IMR-90 (cell line): ENCODE results near the gene ELANE. TPM values are rescaled to one million over a fixed set of nuclear protein-coding genes. Genes with fewer than 3 reads are reported as not detected.

ENCODE experiments used
- ATAC-seq: fragments of 200-7000 bp; cut with Tn5 transposase; 2 replicates; pipeline ENCODE4 v1.9.1; 2020; ENCODE audit warnings: low read depth, mild to moderate bottlenecking, moderate library complexity
- BruUV-seq: library from RNA; stranded (reverse); fragments of 400-500 nt; replicated peaks from 2 replicates; lab custom pipeline; 2021; lab: Mats Ljungman, UMichigan
- CTCF ChIA-PET: fragments of 300-600 bp; formaldehyde crosslinking; extraction: SDS; loops from one replicate; lab custom pipeline; 2021; ENCODE audit warnings: antibody characterized with exemption; lab: Yijun Ruan, JAX
- POLR2A ChIA-PET: fragments of 300-600 bp; sonication (Branson Sonifier 250); formaldehyde crosslinking; loops from one replicate; lab custom pipeline; 2022; ENCODE audit warnings: antibody characterized with exemption; ENCODE audit not compliant: unreplicated experiment; lab: Charles Lee
- DNase-seq: peaks from one replicate; pipeline ENCODE4 v3.0.0; 2013
- H2AFZ ChIP-seq: replicated peaks from 2 replicates; pipeline ENCODE3; 2013; ENCODE audit warnings: low read length, mild to moderate bottlenecking; ENCODE audit not compliant: poor library complexity
- H2AK5ac ChIP-seq: 2 replicates; pipeline ENCODE4 v1.6.1; 2013; ENCODE audit warnings: low read depth, low read length, inconsistent platforms
- H2AK9ac ChIP-seq: replicated peaks from 2 replicates; pipeline ENCODE3; 2013; ENCODE audit warnings: mild to moderate bottlenecking, low read depth, low read length, moderate library complexity; ENCODE audit not compliant: poor library complexity
- H2BK120ac ChIP-seq: 2 replicates; pipeline ENCODE4 v1.6.1; 2013; ENCODE audit warnings: low read depth, low read length, inconsistent platforms
- H2BK15ac ChIP-seq: 3 replicates; pipeline ENCODE4 v1.6.1; 2013; ENCODE audit warnings: low read depth, low read length, inconsistent platforms
- H2BK20ac ChIP-seq: 2 replicates; pipeline ENCODE4 v1.6.1; 2013; ENCODE audit warnings: low read depth, mild to moderate bottlenecking, inconsistent platforms, low read length, moderate library complexity
- H2BK5ac ChIP-seq: 2 replicates; pipeline ENCODE4 v1.6.1; 2013; ENCODE audit warnings: mild to moderate bottlenecking, low read depth, low read length, inconsistent platforms; ENCODE audit not compliant: poor library complexity, severe bottlenecking
- H3K14ac ChIP-seq: replicated peaks from 2 replicates; pipeline ENCODE4 v1.6.1; 2013; ENCODE audit warnings: low read depth, low read length, inconsistent platforms
- H3K18ac ChIP-seq: 2 replicates; pipeline ENCODE4 v1.6.1; 2013; ENCODE audit warnings: low read depth, low read length, control low read depth
- H3K23ac ChIP-seq: 2 replicates; pipeline ENCODE4 v1.6.1; 2013; ENCODE audit warnings: low read depth, low read length, inconsistent platforms
- H3K27ac ChIP-seq: 2 replicates; pipeline ENCODE4 v1.5.1; 2013; ENCODE audit warnings: mild to moderate bottlenecking, control low read depth, low read length; ENCODE audit not compliant: insufficient read depth
- H3K27me3 ChIP-seq: 2 replicates; pipeline ENCODE4 v1.6.1; 2013; ENCODE audit warnings: low read length; ENCODE audit not compliant: control insufficient read depth, insufficient read depth
- H3K36me3 ChIP-seq: 2 replicates; pipeline ENCODE4 v1.6.1; 2013; ENCODE audit warnings: low read length, mixed read lengths; ENCODE audit not compliant: control insufficient read depth, insufficient read depth
- H3K4ac ChIP-seq: 2 replicates; pipeline ENCODE4 v1.6.1; 2013; ENCODE audit warnings: low read depth, low read length, inconsistent platforms
- H3K4me1 ChIP-seq: 2 replicates; pipeline ENCODE4 v1.6.1; 2013; ENCODE audit warnings: low read length, mixed read lengths; ENCODE audit not compliant: control insufficient read depth, insufficient read depth
- H3K4me2 ChIP-seq: 2 replicates; pipeline ENCODE4 v1.6.1; 2013; ENCODE audit warnings: low read depth, mild to moderate bottlenecking, control low read depth, low read length, moderate library complexity
- H3K4me3 ChIP-seq: 2 replicates; pipeline ENCODE4 v1.5.1; 2013; ENCODE audit warnings: low read depth, mild to moderate bottlenecking, control low read depth, low read length, moderate library complexity; ENCODE audit not compliant: insufficient read depth
- H3K56ac ChIP-seq: 2 replicates; pipeline ENCODE4 v1.6.1; 2013; ENCODE audit warnings: low read length, inconsistent platforms; ENCODE audit not compliant: insufficient read depth; ENCODE audit errors: extremely low read depth
- H3K79me1 ChIP-seq, 2 experiments: 2 replicates each; pipeline ENCODE4 v1.6.1; 2013; ENCODE audit warnings: low read length in 2 of 2, inconsistent platforms in 1 of 2, low read depth in 1 of 2
- H3K9ac ChIP-seq: 2 replicates; pipeline ENCODE4 v1.6.1; 2013; ENCODE audit warnings: low read depth, low read length, control low read depth
- H3K9me1 ChIP-seq: 2 replicates; pipeline ENCODE4 v1.6.1; 2013; ENCODE audit warnings: low read length, inconsistent platforms; ENCODE audit not compliant: insufficient read depth
- H3K9me3 ChIP-seq: 2 replicates; pipeline ENCODE4 v1.6.1; 2013; ENCODE audit warnings: low read length; ENCODE audit not compliant: control insufficient read depth, insufficient read depth
- H4K20me1 ChIP-seq: 2 replicates; pipeline ENCODE4 v1.6.1; 2013; ENCODE audit warnings: low read length, inconsistent platforms; ENCODE audit not compliant: insufficient read depth
- H4K5ac ChIP-seq: 2 replicates; pipeline ENCODE4 v1.6.1; 2013; ENCODE audit warnings: mild to moderate bottlenecking, low read depth, low read length, control low read depth
- H4K8ac ChIP-seq, 2 experiments: 2 replicates each; pipeline ENCODE4 v1.6.1; 2013; ENCODE audit warnings: low read depth in 2 of 2, low read length in 2 of 2, control low read depth in 1 of 2, inconsistent platforms in 1 of 2
- H4K91ac ChIP-seq: 2 replicates; pipeline ENCODE4 v1.6.1; 2013; ENCODE audit warnings: low read depth, low read length, inconsistent platforms; ENCODE audit not compliant: insufficient read depth
- BHLHE40 ChIP-seq: fragments of 150-350 bp; IDR thresholded peaks from 2 replicates; pipeline ENCODE4 v1.6.1; 2016; ENCODE audit warnings: mild to moderate bottlenecking, low read depth, low read length
- CHD1 ChIP-seq: IDR thresholded peaks from 2 replicates; pipeline ENCODE4 v1.6.1; 2012; ENCODE audit warnings: low read depth, low read length, improper control_type of control experiment
- CTCF ChIP-seq: conservative IDR thresholded peaks from 2 replicates; pipeline ENCODE4 v1.5.1; 2012; ENCODE audit warnings: mild to moderate bottlenecking, low read depth, low read length, improper control_type of control experiment
- ELK1 ChIP-seq: fragments of 150-350 bp; IDR thresholded peaks from 2 replicates; pipeline ENCODE4 v1.6.1; 2016; ENCODE audit warnings: low read depth, mild to moderate bottlenecking, low read length, moderate library complexity, borderline replicate concordance
- FOS ChIP-seq: fragments of 150-350 bp; IDR thresholded peaks from 2 replicates; pipeline ENCODE4 v1.6.1; 2016; ENCODE audit warnings: low read depth, low read length
- MAFK ChIP-seq: IDR thresholded peaks from 2 replicates; pipeline ENCODE4 v1.6.1; 2012; ENCODE audit warnings: low read depth, low read length, improper control_type of control experiment
- MAZ ChIP-seq: IDR thresholded peaks from 2 replicates; pipeline ENCODE4 v1.6.1; 2012; ENCODE audit warnings: low read depth, mild to moderate bottlenecking, low read length, improper control_type of control experiment, moderate library complexity, borderline replicate concordance
- MXI1 ChIP-seq: IDR thresholded peaks from 2 replicates; pipeline ENCODE4 v1.6.1; 2012; ENCODE audit warnings: low read depth, mild to moderate bottlenecking, low read length, moderate library complexity, borderline replicate concordance
- NFE2L2 ChIP-seq: fragments of 150-350 bp; IDR thresholded peaks from 2 replicates; pipeline ENCODE4 v1.6.1; 2016; ENCODE audit warnings: low read depth, mild to moderate bottlenecking, low read length
- POLR2A ChIP-seq: IDR thresholded peaks from 2 replicates; pipeline ENCODE4 v1.6.1; 2012; ENCODE audit warnings: mild to moderate bottlenecking, low read depth, low read length
- RAD21 ChIP-seq: IDR thresholded peaks from 2 replicates; pipeline ENCODE4 v1.6.1; 2012; ENCODE audit warnings: low read length, improper control_type of control experiment
- WGBS, 2 experiments: methylation state at CpG; one replicate each; pipeline versions ENCODE4 v1.1.5 to v1.1.7; 2013; ENCODE audit warnings: missing lambda C conversion rate in 2 of 2; ENCODE audit not compliant: insufficient read length in 1 of 2; ENCODE audit errors: extremely low coverage in 2 of 2; 5-methylcytosine and 5-hydroxymethylcytosine counted together
- dilution Hi-C: fragments of 300-500 bp; cut with HindIII; formaldehyde crosslinking; loops from one replicate; pipeline ENCODE4 v1.14.3; 2018; ENCODE audit warnings: low sequenced_read_pairs; ENCODE audit not compliant: unreplicated experiment
- in situ Hi-C: fragments of 300-500 bp; cut with MboI; formaldehyde crosslinking; loops from 3 replicates; pipeline ENCODE4 v1.14.3; 2019; ENCODE audit warnings: low sequenced_read_pairs, inconsistent platforms, mixed read lengths
- intact Hi-C: fragments of 100-400 bp; cut with micrococcal nuclease; formaldehyde crosslinking; loops from 2 replicates; pipeline ENCODE4 v1.10.0; 2022
- polyA plus RNA-seq, 3 experiments: library from polyadenylated mRNA; depleted of rRNA; stranded (reverse); fragments of >200 nt; gene quantifications; 2 replicates each; pipeline ENCODE4 v1.2.3, GENCODE V29; 2012; ENCODE audit warnings: low replicate concordance in 1 of 3
- total RNA-seq: library from RNA; depleted of rRNA; stranded (reverse); fragments of >200 nt; gene quantifications from 2 replicates; pipeline ENCODE4 v1.2.3, GENCODE V29; 2012

ELANE gene
- total and polyA plus RNA-seq, 2 of the 4 experiments (the other 2 are of a cell fraction), result 0.27 TPM; not detected in 1

GRCh38 chr19:812049-812746, 39.9 kb upstream of the ELANE start:
- CTCF ChIA-PET, result no interaction called here
- peaks cover 73% of the 10 kb centered on the region for H3K36me3 ChIP-seq

More at GRCh38 chr19:812049-812746, 39.9 kb upstream of the ELANE start:
- Histone ChIP-seq H3K27me3 (no peaks in the 10 kb centered on the region), H3K79me1 (peaks cover 11 to 29% of the 10 kb centered on the region in 2 experiments), H4K91ac (no peak overlapping the region), H2BK120ac (no peak overlapping the region), H3K4me2 (no peak overlapping the region), H2BK20ac (no peak overlapping the region), H2BK5ac (no peak overlapping the region), H2AK9ac (no peak overlapping the region), H3K9me1 (no peaks in the 10 kb centered on the region), H2BK15ac (no peak overlapping the region), H2AFZ (no peak overlapping the region), H3K18ac (no peak overlapping the region), H3K56ac (no peak overlapping the region), H3K9ac (no peak overlapping the region), H4K8ac (no peak overlapping the region), H3K27ac (no peak overlapping the region), H3K14ac (no peak overlapping the region), H3K4me1 (no peaks in the 10 kb centered on the region), H3K4ac (no peak overlapping the region), H2AK5ac (no peak overlapping the region), H3K9me3 (no peaks in the 10 kb centered on the region), H4K5ac (no peak overlapping the region), H4K20me1 (peaks cover 55% of the 10 kb centered on the region), H3K23ac (no peak overlapping the region), H3K4me3 (no peak overlapping the region)
- dilution Hi-C loops (no loop called here), in situ Hi-C loops (no loop called here), intact Hi-C loops (no loop called here)
- BruUV-seq, result no TSS peak
- DNase-seq (no peak), ATAC-seq (no peak)
- TF ChIP-seq POLR2A (no peak), RAD21 (no peak), BHLHE40 (no peak), CTCF (no peak), NFE2L2 (no peak), MAFK (no peak), FOS (no peak), CHD1 (no peak), ELK1 (no peak), MAZ (no peak), MXI1 (no peak)
- POLR2A ChIA-PET, result no interaction called here
- WGBS, 2 experiments, result 93% methylated on average over 12 of the region's 80 CpGs; no CpG with 5 or more reads in 1 of the 2 experiments
